ENCODE results near the gene SLC41A2.

DNA sequence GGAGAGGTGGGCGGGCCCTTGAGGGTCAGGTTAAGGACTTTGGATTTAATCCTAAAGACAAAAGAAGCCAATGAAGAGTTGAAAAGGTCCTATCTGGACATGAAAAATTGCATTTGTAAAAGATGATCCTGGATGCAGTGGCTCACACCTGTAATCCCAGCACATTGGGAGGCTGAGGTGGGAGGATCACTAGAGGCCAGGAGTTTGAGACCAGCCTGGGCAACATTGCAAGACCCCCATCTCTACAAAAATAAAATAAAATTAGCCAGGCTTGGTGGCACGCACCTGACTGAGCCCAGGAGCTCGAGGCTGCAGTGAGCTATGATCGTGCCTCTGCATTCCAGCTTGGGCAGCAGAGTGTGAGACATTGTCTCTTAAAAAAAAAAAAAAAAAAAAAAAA, 2.4 kb upstream of the SLC41A2 start:
- TF ChIP-seq POLR2A (IDR thresholded peaks at IDR 0.05; ENCODE audit: low read depth, low read length) (no peak), CTCF (conservative IDR thresholded peaks at IDR 0.05; ENCODE audit: low read depth, low read length) (no peak), RFX5 (IDR thresholded peaks at IDR 0.05; ENCODE audit: low read depth, low read length) (no peak)
